ENCODE measurements around the gene WNT8A.

WNT8A gene

DNA sequence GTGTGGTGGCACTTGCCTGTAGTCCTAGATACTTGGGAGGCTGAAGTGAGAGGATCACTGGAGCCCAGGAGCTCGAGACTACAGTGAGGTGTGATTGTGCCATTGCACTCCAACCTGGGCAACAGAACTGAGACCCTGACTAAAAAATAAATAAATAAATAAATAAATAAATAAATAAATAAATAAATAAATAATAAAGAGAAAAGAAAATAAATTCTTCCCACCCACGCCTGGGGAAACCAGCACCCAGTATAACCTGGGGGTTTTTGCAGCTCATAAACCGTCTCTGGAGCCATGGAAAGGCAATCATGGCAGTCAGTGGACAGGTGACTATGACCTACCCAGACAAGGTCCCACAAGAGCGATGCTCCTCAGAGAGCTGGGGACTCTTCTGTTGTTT is 7.9 kb downstream of the WNT8A start:
- no peak for DNase-seq (ENCODE audit: low spot score)

DNA sequence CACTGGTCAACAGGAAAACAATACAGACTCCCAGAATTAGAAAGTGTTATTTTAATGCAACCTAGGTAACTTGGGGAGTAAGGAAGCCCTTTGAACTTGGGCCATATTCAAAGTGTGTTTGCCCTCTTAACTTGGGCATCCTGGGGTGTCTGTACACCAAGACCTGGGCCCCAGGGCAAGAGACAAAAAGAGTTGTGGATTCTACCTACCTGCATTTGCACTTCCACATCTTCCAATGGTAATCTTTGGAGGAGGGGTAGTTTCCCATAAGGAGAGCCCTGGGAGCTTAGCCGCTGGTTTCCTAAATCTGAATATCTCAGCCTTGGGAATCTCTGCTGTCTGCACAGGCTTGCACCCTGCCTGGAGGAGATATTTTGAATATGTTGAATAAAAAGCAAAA is 8.5 kb downstream of the WNT8A start:
- DNase-seq (ENCODE audit: low spot score) = no peak

DNA sequence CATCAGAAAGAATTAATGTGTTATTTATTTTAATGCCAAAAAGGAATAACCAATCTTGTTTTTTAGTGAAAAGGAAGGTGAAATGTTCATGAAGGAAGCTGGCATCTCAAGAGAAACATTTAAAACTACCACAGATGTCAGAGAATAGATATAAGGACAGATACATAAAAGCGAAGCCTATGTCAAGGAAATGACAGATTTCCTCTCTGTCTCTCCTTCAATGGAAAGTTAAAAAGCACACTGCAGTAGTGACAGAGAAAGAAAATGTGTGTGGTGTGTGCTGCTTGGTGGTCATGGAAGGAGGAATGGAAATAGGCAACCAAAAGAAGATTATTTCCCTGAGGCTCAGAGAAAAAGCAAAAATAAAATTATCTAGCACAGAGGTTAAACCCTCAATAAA is 9.2 kb downstream of the WNT8A start:
- DNase-seq (ENCODE audit: low spot score) = no peak

DNA sequence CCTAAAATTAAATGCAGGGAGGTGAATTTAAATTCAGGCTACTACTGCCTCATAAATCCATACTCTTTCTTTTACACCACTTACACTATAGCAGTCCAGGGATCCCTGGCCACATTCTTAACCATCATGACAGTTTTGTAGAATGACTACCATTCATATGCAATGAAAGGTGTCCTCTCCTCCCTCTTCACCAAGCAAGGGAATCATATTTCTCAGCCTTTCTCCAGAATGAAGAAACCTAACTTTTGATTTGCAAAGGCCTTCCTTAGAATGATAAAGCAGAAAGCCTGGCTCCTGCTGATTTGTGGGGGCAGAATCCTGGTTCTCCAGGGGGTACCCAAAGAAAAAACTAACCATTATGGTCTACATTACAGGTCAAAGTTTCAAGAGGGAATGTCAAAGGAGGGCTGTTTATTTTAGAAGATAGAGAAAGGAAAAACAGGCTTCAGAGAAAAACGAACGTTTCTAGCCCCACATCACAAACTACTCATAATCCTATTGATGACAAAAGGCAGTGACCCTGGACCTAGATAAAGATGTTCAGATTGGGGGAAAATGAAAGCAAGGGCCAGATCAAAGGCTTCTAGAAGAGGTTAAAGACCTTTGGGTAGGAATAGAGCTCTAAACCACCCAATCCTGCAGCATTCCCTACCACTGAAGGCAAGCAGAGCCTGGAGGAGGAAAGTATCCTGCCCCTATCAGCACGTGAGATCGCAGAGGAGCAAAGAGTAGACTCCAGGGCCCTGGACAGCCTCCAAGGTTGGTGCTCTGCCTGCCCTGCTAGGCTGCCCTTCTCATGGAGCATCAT is 11.5 kb downstream of the WNT8A start:
- DNase-seq (ENCODE audit: low spot score) = no peak

DNA sequence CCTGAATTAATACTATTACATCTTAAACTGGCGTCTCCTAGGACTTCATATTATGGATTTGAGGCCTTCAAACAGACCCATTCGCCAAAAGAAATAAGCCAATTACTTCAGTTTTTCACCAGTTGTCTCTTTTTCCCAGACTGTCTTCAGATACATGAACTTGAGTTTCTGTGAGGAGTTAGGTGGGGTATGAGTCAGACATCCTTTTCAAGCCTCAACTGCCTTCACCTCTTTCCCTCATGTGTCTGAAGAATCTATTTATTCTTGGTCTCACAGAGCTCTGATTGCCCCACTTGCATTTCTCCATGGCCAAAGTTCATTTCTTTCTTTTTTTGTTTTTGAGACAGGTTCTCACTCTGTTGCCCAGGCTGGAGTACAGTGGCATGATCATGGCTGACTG is 12.5 kb downstream of the WNT8A start:
- DNase-seq (ENCODE audit: low spot score) = no peak

DNA sequence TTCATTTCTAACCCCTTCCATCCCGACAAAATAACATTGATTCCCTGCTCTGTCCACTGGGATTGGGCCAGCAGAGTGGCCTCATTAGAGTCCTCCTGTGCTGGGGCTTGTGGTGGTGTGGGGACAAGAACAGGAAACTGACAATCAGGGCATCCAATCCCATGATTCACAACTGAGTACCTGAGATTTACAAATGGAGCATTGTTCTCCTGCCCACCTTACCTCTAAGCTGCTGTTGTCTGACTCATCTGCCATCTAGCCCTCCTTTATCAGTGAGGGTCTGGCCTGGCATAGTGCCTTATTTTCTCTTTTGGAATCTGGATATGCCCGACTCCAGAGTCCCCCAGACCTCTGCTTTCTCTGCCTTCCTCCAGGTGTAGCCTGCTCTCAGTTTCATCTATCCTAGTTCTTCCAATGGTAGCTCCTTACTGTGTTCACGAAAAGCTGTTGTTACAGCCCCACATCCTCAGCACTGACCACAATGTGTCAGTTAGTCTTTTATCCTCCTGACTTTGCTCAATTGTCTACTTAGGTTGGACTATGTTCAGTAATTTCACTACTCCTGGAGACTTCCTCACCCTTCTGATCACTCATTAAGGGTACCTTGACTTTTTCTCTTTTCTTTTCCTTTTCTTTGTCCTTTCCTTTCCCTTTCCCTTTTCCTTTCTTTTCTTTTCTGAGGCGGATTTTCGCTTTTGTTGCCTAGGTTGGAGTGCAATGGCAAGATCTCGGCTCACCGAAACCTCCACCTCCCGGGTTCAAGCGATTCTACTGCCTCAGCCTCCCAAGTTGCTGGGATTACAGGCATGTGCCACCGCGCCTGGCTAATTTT is 13.4 kb downstream of the WNT8A start:
- no peak for DNase-seq (ENCODE audit: low spot score)

DNA sequence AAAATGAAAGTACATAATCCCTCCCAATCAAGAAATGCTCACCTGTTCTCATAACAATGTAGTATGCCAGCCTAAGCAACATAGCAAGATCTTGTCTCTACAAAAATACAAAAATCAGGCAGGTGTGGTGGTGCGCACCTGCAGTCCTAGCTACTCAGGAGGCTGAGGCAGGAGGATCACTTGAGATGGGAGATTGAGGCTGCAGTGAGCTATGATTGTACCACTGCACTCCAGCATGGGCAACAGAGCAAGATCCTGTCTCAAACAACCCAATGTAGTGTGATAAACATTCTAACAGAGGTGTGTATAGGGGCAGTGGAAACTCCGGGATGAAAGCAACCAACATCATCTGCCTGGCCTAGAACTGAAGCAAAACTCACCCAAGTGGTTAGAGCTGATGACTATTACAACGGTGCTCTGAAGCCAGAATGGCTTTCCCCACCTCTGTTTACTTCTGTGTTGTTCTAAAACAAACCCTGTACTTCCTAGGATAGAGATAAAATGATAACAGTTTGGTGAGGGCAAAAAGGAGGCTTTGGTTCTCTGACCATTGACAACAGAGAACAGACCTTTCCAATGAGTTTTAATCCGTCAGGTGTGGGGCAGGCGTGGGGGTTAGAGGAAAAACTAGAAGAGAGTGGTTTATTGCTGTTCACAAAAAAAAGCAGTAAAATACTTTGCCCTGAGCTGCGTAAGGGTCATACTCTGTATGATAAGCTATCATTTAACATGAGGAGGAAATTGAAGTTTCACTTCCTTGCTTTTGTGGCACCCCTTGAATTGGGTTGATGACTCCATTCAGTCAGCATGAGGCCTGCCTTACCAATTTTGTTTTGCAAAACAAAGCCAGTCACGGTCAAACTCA is 18.9 kb downstream of the WNT8A start:
- DNase-seq (ENCODE audit: low spot score) = no peak

DNA sequence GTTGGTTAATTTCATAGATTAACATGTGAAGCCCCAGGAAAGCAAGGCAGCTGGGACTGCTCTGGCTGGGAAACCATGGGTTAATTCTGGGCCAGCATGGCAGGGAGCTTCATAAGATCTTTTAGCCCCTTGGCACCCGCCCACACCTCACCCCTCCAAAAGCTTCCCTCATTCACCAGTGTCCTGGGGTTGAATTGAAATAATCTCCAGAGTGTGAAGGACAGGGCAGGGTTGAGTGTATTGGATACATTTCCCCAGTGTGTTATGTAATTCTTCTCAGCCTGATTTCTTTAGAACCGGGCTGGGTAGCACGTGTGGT is 19.4 kb downstream of the WNT8A start:
- no peak for DNase-seq (ENCODE audit: low spot score)

DNA sequence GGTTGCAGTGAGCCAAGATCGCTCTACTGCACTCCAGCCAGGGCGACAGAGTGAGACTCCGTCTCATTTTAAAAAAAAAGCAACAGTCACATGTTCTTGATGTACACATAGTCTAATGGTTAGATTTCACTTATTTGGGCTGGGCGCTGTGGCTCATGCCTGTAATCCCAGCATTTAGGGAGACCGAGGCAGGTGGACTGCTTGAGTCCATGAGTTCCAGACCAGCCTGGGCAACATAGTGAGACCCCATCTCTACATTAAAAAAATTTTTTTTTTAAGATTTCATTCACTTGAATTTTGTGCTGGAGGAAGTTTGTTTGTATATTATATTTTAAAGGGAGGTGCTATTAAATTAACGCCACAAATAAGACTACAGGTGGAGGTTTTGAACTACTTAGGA is 21.9 kb downstream of the WNT8A start:
- DNase-seq (ENCODE audit: low spot score) = no peak

DNA sequence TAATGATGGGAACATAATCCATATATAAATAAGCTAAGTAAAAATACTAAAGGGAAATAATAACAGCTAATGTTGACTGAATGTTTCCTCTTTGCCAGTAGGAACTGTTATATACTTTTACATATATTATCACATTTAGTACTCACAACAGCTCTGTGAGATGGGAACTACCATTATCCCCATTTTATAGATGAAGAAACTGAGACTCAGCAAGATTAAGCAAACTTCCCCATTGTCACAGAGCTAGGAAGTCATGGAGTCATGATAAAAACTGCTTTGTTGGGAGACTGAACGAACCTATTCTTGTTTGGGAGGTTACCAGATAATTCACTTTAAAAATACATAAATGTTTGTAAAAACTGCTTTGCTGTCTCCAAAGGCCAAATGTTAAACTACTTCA is 23.4 kb downstream of the WNT8A start:
- no peak for DNase-seq (ENCODE audit: low spot score)

DNA sequence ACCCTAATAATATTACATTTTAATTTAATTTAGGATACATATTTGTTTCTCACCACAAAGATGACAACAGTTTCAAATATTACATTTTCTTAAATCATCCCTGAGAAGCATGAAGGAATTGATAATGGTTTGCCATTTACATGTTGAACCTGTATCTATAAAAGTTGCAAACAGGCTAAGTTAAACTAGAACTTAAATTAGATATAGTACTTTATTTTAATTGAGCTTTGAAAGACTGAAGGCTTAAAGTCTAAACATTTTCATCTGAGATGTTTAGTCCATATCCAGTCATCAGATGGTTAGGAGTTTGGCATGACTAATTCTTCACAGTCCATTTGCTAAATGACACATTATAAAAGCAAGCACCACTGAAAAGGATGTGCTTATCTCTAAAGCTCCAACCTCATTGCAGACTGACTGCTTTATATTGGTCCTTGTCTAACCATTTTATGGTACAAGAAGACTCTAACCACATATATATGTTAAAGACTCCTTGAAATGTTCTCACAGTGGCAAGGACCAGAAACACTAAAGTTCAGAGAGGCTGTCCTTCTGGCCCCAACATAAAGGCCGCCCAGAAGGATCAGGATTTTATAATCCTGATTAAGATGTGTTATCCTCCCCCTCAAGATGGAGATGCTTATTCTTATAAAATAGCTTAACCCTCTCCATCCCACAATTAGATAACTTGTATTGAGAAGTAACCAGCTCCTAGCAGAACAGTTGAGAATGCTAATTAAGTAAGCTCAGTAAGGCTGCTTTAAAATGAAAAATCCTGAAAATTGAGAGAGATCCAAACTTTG is 25.8 kb downstream of the WNT8A start:
- DNase-seq (ENCODE audit: low spot score) = peak; percentile 42

DNA sequence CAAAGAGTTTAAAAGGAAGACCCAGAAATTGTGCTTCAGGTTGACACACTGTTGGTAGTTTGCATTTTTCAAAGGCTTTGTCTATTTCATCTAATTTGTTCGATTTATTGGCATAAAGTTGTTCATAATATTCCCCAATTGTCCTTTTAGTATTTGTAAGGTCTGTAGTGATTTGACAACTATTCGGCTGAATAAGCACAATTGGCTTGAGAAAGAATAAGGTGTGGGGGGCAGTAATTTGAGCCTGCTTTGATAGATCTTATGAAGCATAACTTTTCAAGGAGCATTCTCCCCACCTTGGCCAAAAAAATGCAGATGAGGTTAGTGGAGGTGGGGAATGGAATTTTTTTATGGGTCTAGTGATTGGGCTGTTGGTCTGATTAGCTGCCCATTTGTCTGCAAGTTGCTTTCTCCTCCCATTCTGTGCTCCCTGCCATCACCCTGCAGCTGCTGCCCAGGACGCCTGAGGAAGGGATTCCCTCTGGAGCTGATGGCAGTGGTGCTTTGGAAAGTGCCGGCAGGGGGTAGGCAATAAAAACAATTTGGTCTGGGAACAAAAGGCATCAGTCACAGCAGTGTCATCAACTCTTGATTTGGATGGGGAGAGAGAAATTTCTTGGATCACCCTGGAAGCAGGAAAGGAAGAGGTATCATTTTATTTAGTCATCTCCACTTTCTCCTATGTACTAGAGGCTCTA is 26.6 kb downstream of the WNT8A start:
- DNase-seq (ENCODE audit: low spot score) = no peak

DNA sequence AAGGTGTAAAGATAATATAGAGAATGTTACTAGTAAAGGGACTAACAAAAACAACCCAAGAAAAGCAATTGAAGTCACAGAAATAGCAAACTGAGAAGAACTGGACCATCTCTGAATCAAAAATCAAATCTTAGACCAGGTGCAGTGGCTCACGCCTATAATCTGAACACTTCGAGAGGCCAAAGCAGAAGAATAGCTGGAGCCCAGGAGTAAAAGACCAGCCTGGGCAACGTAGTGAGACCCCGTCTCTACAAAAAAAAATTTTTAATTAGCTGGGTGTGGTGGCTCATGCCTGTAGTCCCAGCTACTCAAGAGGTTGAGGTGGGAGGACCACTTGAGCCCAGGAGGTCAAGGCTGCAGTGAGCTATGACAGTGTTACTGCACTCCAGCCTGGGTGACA is 27.3 kb downstream of the WNT8A start:
- DNase-seq (ENCODE audit: low spot score) = no peak

DNA sequence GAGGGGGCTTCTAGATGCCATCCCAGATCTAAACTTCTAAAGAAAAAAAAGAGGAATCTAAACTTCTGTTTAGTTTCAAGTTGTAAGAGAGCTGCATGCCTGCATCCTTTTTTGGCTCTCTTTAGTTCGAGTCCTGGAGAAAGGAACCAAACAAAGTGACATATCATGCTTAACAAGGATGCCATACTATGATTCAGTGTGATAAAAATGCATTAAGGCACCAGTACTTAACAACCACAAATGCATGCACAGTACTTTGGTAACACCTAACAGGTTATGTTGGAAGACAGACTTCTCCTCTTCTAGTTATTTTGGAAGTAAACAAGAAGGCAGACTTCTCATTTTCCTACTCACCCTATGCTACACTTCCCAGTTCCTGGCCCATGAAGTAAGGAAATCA is 28.1 kb downstream of the WNT8A start:
- DNase-seq (ENCODE audit: low spot score) = no peak

DNA sequence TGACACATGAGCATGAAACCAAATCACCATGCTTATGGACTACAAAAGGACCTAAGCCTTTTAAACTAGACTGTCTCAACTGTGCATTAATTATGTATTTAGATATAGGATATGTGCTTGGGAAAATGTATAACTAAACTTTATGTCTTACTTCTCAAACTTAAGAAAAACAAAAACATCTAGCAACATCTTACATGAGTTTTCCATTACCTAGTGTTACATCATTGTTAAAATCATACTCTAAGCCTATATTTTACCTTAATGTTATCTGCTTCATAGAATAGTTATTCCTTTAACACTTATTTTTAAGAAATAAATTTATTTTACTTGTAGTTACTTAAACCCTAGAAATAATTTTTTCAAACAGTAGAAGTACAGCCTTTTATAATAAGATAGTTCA is 31.4 kb downstream of the WNT8A start:
- no peak for DNase-seq (ENCODE audit: low spot score)

DNA sequence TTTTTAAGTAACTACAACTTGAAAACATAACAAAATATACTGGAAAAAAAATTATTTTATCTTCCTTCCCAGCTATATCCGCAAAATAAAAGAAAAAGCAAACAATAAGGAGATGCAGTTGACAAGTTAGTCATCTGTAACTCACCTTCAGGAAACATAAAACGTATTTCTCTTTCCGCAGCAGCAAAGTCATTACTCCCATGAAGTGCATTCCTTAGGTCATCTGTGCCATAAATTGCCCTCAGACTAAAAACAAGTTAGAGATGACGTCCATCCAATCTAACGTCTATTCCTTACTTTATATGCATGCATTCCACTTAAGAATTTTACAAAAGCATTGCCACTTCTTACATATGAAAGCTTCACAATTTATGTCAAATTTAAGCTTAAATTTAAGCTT is 44.5 kb downstream of the WNT8A start:
- DNase-seq (ENCODE audit: low spot score) = no peak

DNA sequence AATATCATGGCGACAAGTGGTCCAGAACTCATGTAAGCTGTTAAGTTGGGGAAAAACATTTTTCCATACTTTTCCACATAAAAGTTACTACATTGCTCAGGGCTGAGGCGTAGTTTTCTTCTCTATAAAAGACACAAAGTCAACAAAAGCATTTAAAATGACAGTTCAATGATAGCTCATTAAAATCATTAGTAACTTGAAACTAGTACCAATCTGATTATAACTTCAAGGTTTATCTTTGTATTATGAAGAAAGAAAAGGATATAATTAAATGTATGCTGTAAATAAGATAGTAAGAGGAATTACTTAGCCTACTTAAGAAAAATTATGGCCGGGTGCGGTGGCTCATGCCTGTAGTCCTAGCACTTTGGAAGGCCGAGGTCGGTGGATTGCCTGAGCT is 45.5 kb downstream of the WNT8A start:
- no peak for DNase-seq (ENCODE audit: low spot score)

DNA sequence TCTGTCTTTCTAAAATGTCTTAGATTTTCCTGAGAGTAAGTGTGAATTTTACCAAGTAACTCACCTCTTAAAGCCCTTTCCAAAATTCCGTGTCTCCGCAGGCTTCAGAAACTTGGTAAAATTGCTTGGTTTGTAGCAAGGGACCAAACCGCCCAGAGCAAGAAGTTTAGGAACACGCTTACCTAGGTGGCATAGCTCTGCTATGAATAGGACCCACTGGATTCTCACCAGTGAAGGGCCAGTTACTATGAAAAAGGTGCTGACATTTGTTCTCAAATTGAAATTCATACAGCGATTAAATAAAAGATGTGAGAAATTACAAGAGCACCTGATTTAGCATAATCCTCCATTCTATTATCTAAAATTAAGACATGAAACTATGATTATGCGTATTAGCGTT is 48.7 kb downstream of the WNT8A start:
- DNase-seq (ENCODE audit: low spot score) = no peak

DNA sequence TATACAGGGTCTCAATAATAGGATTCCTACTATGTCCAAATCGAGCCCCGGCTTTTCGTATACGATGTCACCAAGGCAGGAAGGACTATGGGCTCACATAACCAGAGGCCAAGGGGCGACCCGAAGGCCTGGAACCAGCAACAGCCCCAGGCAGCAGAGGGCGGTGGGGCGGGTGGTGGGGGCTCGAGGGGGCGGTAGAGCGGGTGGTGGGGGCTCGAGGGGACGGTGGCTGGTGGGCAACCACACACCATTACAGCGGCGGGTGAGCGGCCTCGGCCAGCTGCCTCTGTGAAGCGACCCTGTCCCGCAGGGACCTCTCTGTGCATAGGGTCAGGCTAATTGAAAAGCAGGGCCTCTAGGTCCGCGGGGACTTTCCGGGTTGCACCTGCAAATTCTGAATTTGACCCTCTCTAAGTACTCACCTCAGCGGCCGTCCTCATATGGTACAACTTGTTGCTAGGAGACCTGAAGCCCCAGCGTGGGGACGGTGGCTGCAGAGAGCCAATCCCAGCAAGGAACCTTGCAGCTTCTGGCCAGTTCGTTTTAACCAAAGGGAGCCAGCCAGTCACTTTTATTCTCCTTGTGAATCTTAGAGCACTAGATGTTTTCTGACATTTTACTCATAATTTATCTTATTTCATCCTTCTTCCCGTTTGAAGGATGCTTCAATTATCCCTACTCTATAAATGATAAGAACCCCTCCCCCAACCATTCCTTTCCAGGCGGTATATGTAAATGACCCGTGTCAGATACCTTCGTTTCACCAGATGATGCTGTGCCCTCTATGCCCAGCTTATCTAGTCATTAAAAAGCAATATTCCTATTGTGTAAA is 55.3 kb downstream of the WNT8A start, which contains the start of gene NME5:
TSS of gene NME5 (minus strand) at position 480 of the 832 bp plus-strand sequence. CDS start 648 bp downstream, outside the sequence.
- DNase-seq (ENCODE audit: low spot score) = no peak

DNA sequence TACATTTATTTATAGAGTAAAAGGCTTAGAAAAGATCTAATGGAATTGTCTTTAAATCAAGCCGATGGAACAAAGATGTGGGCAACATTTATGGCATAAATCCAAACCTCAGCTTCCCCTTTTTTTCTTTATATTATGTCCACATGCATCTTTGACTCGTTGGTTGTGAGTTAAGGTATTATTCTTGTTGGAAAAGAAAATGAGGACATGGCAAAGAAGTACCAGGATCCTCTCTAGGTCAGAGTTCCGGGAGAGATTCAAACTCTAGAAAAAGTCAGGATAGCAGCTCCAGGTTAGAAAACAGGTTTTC is 55.9 kb downstream of the WNT8A start:
- DNase-seq (ENCODE audit: low spot score) = no peak

All from RKO (cell line).